H9 (cell line): ENCODE data around the gene UVRAG. TPM values are rescaled to one million over a fixed set of nuclear protein-coding genes. Genes with fewer than 3 reads are reported as not detected.

Experiments used
- DNase-seq: peaks from one replicate; pipeline ENCODE4 v3.0.0-alpha.2; 2017
- H2AFZ ChIP-seq: one replicate; pipeline ENCODE4 v1.6.1; 2013; ENCODE audit warnings: mild to moderate bottlenecking, low read length, control low read depth, moderate library complexity
- H2AK5ac ChIP-seq: 2 replicates; pipeline ENCODE4 v1.6.1; 2013; ENCODE audit warnings: low read length, control low read depth, mixed read lengths; ENCODE audit not compliant: insufficient read length
- H2BK120ac ChIP-seq: one replicate; pipeline ENCODE4 v1.6.1; 2013; ENCODE audit warnings: low read depth, mild to moderate bottlenecking, low read length, control low read depth, inconsistent platforms; ENCODE audit not compliant: poor library complexity, severe bottlenecking
- H2BK12ac ChIP-seq: 2 replicates; pipeline ENCODE4 v1.6.1; 2013; ENCODE audit warnings: low read length, control low read depth, mixed read lengths, low read depth; ENCODE audit not compliant: insufficient read length
- H2BK15ac ChIP-seq: 2 replicates; pipeline ENCODE4 v1.6.1; 2013; ENCODE audit warnings: low read depth, low read length, control low read depth
- H2BK20ac ChIP-seq: one replicate; pipeline ENCODE4 v1.6.1; 2013; ENCODE audit warnings: low read depth, mild to moderate bottlenecking, low read length, control low read depth, inconsistent platforms; ENCODE audit not compliant: poor library complexity, severe bottlenecking
- H2BK5ac ChIP-seq: 2 replicates; pipeline ENCODE4 v1.6.1; 2013; ENCODE audit warnings: low read length, control low read depth, mixed read lengths; ENCODE audit not compliant: insufficient read length
- H3K14ac ChIP-seq: 2 replicates; pipeline ENCODE4 v1.6.1; 2013; ENCODE audit warnings: low read length, control low read depth; ENCODE audit not compliant: insufficient read depth
- H3K18ac ChIP-seq: 2 replicates; pipeline ENCODE4 v1.6.1; 2013; ENCODE audit warnings: low read depth, mild to moderate bottlenecking, mixed read lengths, low read length, control low read depth; ENCODE audit not compliant: insufficient read length
- H3K23ac ChIP-seq: 2 replicates; pipeline ENCODE4 v1.6.1; 2013; ENCODE audit warnings: low read length, control low read depth, mixed read lengths, low read depth; ENCODE audit not compliant: insufficient read length
- H3K23me2 ChIP-seq: 2 replicates; pipeline ENCODE4 v1.6.1; 2013; ENCODE audit warnings: low read depth, mild to moderate bottlenecking, mixed read lengths, low read length, control low read depth; ENCODE audit not compliant: insufficient read length, poor library complexity, severe bottlenecking
- H3K27ac ChIP-seq: 2 replicates; pipeline ENCODE4 v1.5.1; 2013; ENCODE audit warnings: low read length, control low read depth, mixed read lengths, low read depth; ENCODE audit not compliant: insufficient read length
- H3K27me3 ChIP-seq: 2 replicates; pipeline ENCODE4 v1.6.1; 2013; ENCODE audit warnings: low read length, control low read depth, inconsistent platforms; ENCODE audit not compliant: insufficient read depth
- H3K4ac ChIP-seq: 2 replicates; pipeline ENCODE4 v1.6.1; 2013; ENCODE audit warnings: low read depth, mild to moderate bottlenecking, control low read depth, inconsistent platforms, low read length, moderate library complexity
- H3K4me1 ChIP-seq: 2 replicates; pipeline ENCODE4 v1.6.1; 2013; ENCODE audit warnings: low read length, control low read depth, inconsistent platforms; ENCODE audit not compliant: insufficient read depth
- H3K4me2 ChIP-seq: 2 replicates; pipeline ENCODE4 v1.6.1; 2013; ENCODE audit warnings: low read length, control low read depth, mixed read lengths; ENCODE audit not compliant: insufficient read length, insufficient read depth
- H3K56ac ChIP-seq: 2 replicates; pipeline ENCODE4 v1.6.1; 2013; ENCODE audit warnings: low read depth, mild to moderate bottlenecking, mixed read lengths, low read length, control low read depth; ENCODE audit not compliant: insufficient read length
- H3K79me1 ChIP-seq: 2 replicates; pipeline ENCODE4 v1.6.1; 2013; ENCODE audit warnings: low read depth, mild to moderate bottlenecking, moderate library complexity, low read length, control low read depth, inconsistent platforms; ENCODE audit not compliant: insufficient read depth, poor library complexity, severe bottlenecking
- H3K79me2 ChIP-seq: 2 replicates; pipeline ENCODE4 v1.6.1; 2013; ENCODE audit warnings: low read length, control low read depth, inconsistent platforms; ENCODE audit not compliant: insufficient read depth
- H3K9ac ChIP-seq: 2 replicates; pipeline ENCODE4 v1.6.1; 2013; ENCODE audit warnings: low read length, control low read depth, mixed read lengths; ENCODE audit not compliant: insufficient read length; ENCODE audit errors: extremely low read depth
- H3K9me3 ChIP-seq: one replicate; pipeline ENCODE4 v1.6.1; 2013; ENCODE audit warnings: low read depth, low read length, inconsistent platforms; ENCODE audit not compliant: control insufficient read depth
- H3T11ph ChIP-seq: one replicate; pipeline ENCODE4 v1.6.1; 2013; ENCODE audit warnings: mild to moderate bottlenecking, low read length, control low read depth, inconsistent platforms
- H4K20me1 ChIP-seq: one replicate; pipeline ENCODE4 v1.6.1; 2013; ENCODE audit not compliant: control insufficient read depth, insufficient read length, insufficient read depth
- H4K5ac ChIP-seq: 2 replicates; pipeline ENCODE4 v1.6.1; 2013; ENCODE audit warnings: low read depth, mild to moderate bottlenecking, mixed read lengths, low read length, control low read depth; ENCODE audit not compliant: insufficient read length
- H4K8ac ChIP-seq: replicated peaks from 2 replicates; pipeline ENCODE4 v1.6.1; 2013; ENCODE audit warnings: low read length, control low read depth, mixed read lengths, low read depth; ENCODE audit not compliant: insufficient read length
- H4K91ac ChIP-seq: 2 replicates; pipeline ENCODE4 v1.6.1; 2013; ENCODE audit warnings: low read depth, mild to moderate bottlenecking, moderate library complexity, mixed read lengths, low read length, control low read depth; ENCODE audit not compliant: insufficient read length
- H3K27ac Mint-ChIP-seq, 3 experiments: 2 replicates in 2 of 3; 3 replicates in 1 of 3; pipeline ENCODE4 v1.8.0; 2020 to 2021; ENCODE audit warnings: mixed read lengths in 3 of 3, mild to moderate bottlenecking in 1 of 3, moderate library complexity in 1 of 3
- H3K27me3 Mint-ChIP-seq: 2 replicates; pipeline ENCODE4 v1.8.0; 2021; ENCODE audit warnings: low read depth, mild to moderate bottlenecking, moderate library complexity, mixed read lengths
- H3K36me3 Mint-ChIP-seq, 3 experiments: 2 replicates in 2 of 3; 3 replicates in 1 of 3; pipeline ENCODE4 v1.8.0; 2020 to 2021; ENCODE audit warnings: low read depth in 3 of 3, mixed read lengths in 3 of 3; ENCODE audit not compliant: insufficient read depth in 1 of 3
- H3K4me1 Mint-ChIP-seq, 2 experiments: 2 replicates each; pipeline ENCODE4 v1.8.0; 2020; ENCODE audit warnings: mixed read lengths in 2 of 2
- H3K4me3 Mint-ChIP-seq, 2 experiments: 2 replicates in 1 of 2; 3 replicates in 1 of 2; pipeline ENCODE4 v1.8.0; 2020 to 2021; ENCODE audit warnings: mild to moderate bottlenecking in 2 of 2, mixed read lengths in 2 of 2, moderate library complexity in 1 of 2
- H3K9me3 Mint-ChIP-seq, 2 experiments: 2 replicates in 1 of 2; 3 replicates in 1 of 2; pipeline ENCODE4 v1.8.0; 2020; ENCODE audit warnings: mild to moderate bottlenecking in 2 of 2, mixed read lengths in 2 of 2, moderate library complexity in 1 of 2
- CTCF ChIP-seq: fragments of 200-600 bp; sonication (generic); conservative IDR thresholded peaks from 3 replicates; pipeline ENCODE4 v1.8.0; 2021; ENCODE audit warnings: antibody characterized with exemption, mild to moderate bottlenecking
- WGBS: extraction: QIAGEN DNeasy Blood & Tissue Kit; methylation state at CpG from one replicate; pipeline ENCODE4 v1.1.7; 2013; ENCODE audit warnings: missing lambda C conversion rate, low lambda C conversion rate, mixed read lengths; ENCODE audit not compliant: insufficient read length; ENCODE audit errors: extremely low coverage; 5-methylcytosine and 5-hydroxymethylcytosine counted together
- total RNA-seq: library from RNA; stranded (reverse); gene quantifications from 2 replicates; pipeline ENCODE4 v1.2.1, GENCODE V29; 2021

UVRAG gene
- total RNA-seq, 1 experiment from 2014 or later: 18.5 TPM

GRCh38 chr11:75784085-75784478, 30.9 kb upstream of the UVRAG start:
- no peaks in the 10 kb centered on the region for H4K20me1 ChIP-seq
- no peak overlapping the region for H3K4ac ChIP-seq
- H3K9me3 Mint-ChIP-seq: no peaks in the 10 kb centered on the region
- H4K91ac ChIP-seq: no peak overlapping the region
- H3K14ac ChIP-seq: no peak overlapping the region
- H3K56ac ChIP-seq: no peak overlapping the region
- no peak overlapping the region for H4K5ac ChIP-seq
- H3K27ac ChIP-seq: no peak overlapping the region
- H3K9ac ChIP-seq: no peak overlapping the region
- no peak overlapping the region for H2BK20ac ChIP-seq
- no peaks in the 10 kb centered on the region for H3K79me1 ChIP-seq
- H2AK5ac ChIP-seq: no peak overlapping the region
- H3K9me3 ChIP-seq: no peaks in the 10 kb centered on the region
- WGBS: no CpG with 5 or more reads among the region's 2 CpGs
- H3K4me1 Mint-ChIP-seq: peaks cover 0 to 4% of the 10 kb centered on the region in 2 experiments; a peak in 1 of 4 replicates
- no peak overlapping the region for H2AFZ ChIP-seq
- H3K4me1 ChIP-seq: no peaks in the 10 kb centered on the region
- no peaks in the 10 kb centered on the region for H3K79me2 ChIP-seq
- no peak overlapping the region for H3K27ac Mint-ChIP-seq
- no peak overlapping the region for H2BK15ac ChIP-seq
- TF ChIP-seq CTCF: no peak
- no peak overlapping the region for H2BK5ac ChIP-seq
- H3K23ac ChIP-seq: no peak overlapping the region
- H3K18ac ChIP-seq: no peak overlapping the region
- no peak overlapping the region for H2BK120ac ChIP-seq
- no peak overlapping the region for H3K4me3 Mint-ChIP-seq
- no peak for DNase-seq
- no peak overlapping the region for H3T11ph ChIP-seq
- no peak overlapping the region for H4K8ac ChIP-seq
- no peak overlapping the region for H2BK12ac ChIP-seq
- no peaks in the 10 kb centered on the region for H3K23me2 ChIP-seq
- no peaks in the 10 kb centered on the region; the same call in 1 of the 2 replicates for H3K27me3 Mint-ChIP-seq
- no peaks in the 10 kb centered on the region for H3K27me3 ChIP-seq
- no peak overlapping the region for H3K4me2 ChIP-seq
- H3K36me3 Mint-ChIP-seq: no peaks in the 10 kb centered on the region; a peak in 1 of 7 replicates
